ENCODE results near the gene GPR55. TPM values are rescaled to one million over a fixed set of nuclear protein-coding genes. Genes with fewer than 3 reads are reported as not detected.

GPR55 gene
- total and polyA plus RNA-seq, 11 donors = 0.03 to 0.36 (median 0.11) TPM; not detected in 6

DNA sequence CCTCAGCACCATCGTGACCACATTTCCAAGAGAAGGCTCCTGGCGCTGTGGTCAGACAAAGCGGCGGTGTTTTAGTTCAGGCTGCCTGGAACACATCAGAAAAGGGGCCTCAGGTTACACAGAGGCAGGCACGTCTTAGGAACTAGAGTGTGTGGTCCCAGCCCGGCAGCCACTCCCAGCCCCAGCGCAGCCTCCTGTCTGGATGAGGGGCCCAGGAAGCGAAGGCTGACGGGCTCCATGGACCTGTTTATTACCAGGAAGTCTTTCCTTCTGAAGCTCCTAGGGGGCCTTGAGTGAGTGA lies 10.0 kb upstream of the GPR55 start:
- Histone ChIP-seq H3K4me1 (peaks cover 0 to 17% (median 11%) of the 10 kb centered on the region in 12 donors), H3K27me3 (peaks cover 0 to 19% (median 0%) of the 10 kb centered on the region in 9 donors)
- intact Hi-C loops (cut with DNase I) = no loop called here

DNA sequence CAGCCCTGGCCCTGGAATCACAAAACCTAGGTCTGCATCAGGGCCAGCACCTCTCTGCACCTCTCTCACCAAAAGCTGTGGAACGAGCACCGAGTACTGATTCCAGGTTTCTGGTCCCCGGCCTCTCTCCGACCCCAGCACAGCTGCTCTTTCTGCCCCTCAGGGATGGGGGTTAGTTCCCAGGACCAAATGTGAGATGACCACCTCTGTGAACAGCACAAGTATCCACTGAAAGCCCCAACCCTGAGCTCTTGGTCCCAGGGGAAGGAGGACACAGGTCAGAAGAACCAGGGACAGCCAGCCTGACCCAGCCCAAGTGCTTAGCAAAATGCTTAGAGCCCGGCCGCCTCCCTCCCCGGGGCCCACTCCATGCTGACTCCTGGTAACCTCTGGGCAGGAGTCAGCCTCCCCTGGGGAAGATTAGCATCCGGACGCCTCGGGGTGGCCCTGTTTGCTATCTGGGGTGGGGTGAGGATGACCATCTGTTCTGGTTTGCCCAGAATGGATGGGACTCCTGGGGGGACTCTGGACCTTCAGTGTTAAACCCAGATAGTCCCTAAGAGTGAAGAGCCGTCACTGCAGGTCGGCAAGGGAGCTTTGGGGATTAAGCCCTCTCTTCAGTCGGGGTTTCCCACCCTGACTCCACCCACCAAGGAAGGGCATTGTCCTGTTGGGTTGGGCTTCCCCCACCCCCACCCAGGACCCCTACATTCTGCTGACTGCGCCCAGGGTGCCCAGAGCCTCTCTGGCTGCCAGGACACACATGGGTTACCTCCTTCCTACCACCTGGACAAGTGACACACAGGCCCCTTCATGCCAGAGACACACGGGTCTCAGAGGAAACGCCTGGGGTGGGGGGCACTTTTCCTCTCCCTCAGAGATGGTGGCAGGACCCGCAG lies 9.4 kb upstream of the GPR55 start:
- TF ChIP-seq, protein P1, sequence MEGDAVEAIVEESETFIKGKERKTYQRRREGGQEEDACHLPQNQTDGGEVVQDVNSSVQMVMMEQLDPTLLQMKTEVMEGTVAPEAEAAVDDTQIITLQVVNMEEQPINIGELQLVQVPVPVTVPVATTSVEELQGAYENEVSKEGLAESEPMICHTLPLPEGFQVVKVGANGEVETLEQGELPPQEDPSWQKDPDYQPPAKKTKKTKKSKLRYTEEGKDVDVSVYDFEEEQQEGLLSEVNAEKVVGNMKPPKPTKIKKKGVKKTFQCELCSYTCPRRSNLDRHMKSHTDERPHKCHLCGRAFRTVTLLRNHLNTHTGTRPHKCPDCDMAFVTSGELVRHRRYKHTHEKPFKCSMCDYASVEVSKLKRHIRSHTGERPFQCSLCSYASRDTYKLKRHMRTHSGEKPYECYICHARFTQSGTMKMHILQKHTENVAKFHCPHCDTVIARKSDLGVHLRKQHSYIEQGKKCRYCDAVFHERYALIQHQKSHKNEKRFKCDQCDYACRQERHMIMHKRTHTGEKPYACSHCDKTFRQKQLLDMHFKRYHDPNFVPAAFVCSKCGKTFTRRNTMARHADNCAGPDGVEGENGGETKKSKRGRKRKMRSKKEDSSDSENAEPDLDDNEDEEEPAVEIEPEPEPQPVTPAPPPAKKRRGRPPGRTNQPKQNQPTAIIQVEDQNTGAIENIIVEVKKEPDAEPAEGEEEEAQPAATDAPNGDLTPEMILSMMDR (IDR thresholded peaks at IDR 0.05) = no peak
- TF ChIP-seq POLR2A (IDR thresholded peaks at IDR 0.05) = no peak
- H3K4me1 ChIP-seq = peaks cover 0 to 17% (median 11%) of the 10 kb centered on the region in 12 donors
- ATAC-seq (no peak), DNase-seq (peak in 1 of 5 donors; percentile 17)
- no peaks in the 10 kb centered on the region for H3K36me3 ChIP-seq
- no peak overlapping the region for H3K4me3 ChIP-seq
- WGBS, 4 donors = 75 to 81% (median 78%) methylated on average over 16 to 17 of the region's 17 CpGs
- H3K27ac ChIP-seq = no peak overlapping the region
- peaks cover 0 to 14% (median 0%) of the 10 kb centered on the region in 9 donors for H3K27me3 ChIP-seq
- H3K9me3 ChIP-seq = peaks cover 0 to 16% (median 7%) of the 10 kb centered on the region in 12 donors
- intact Hi-C loops (cut with DNase I) = no loop called here

More for the DNA sequence above, 10.0 kb upstream of the GPR55 start:
- TF ChIP-seq POLR2A (IDR thresholded peaks at IDR 0.05) = no peak
- TF ChIP-seq, protein P1 (IDR thresholded peaks at IDR 0.05) = no peak
- no peak for ATAC-seq
- Histone ChIP-seq H3K27ac (no peak overlapping the region), H3K36me3 (no peaks in the 10 kb centered on the region), H3K4me3 (no peak overlapping the region), H3K9me3 (peaks cover 0 to 16% (median 7%) of the 10 kb centered on the region in 12 donors)
- DNase-seq = no peak
- 78 to 88% (median 82%) methylated on average over 4 to 9 of the region's 9 CpGs for WGBS, 4 donors

DNA sequence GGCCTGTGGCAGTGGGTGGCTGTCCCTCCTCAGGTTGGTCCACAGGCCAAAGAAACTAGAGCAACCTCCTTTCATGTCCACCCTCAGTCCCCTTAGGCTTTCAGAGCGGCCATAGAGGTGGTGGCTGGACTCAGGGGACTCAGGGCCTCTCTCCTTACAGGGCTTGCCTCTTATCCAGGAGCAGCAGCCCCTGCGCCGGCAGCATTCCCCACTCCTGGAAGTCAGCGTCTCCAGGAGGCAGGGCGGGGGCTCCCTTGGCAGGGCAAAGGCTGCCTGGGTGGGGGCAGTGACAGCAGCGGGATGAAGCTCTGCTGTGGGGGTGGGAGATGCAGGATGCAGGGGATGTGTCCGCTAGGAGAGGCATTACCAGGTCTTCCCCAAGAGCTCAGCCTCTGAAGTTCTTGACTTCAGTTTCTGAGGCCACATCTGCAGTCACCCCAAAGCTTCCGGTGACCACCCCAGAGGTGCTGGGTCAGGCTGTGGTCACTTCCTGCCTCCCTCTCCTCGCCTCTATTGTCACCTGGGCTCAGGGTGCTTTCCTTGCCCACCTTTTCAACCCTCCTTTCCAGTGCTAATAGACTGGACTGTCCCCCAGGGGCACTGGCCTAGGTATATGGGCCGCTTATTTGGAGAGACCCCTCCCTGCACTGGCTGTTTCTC lies 8.6 kb upstream of the GPR55 start:
- Histone ChIP-seq H3K4me1 (peaks cover 0 to 17% (median 11%) of the 10 kb centered on the region in 12 donors), H3K36me3 (no peaks in the 10 kb centered on the region), H3K27me3 (peaks cover 0 to 12% (median 0%) of the 10 kb centered on the region in 9 donors), H3K9me3 (peaks cover 0 to 16% (median 7%) of the 10 kb centered on the region in 12 donors), H3K27ac (peak overlapping the region in 5 of 12 donors; percentile 3 to 43 (median 34)), H3K4me3 (no peak overlapping the region)
- no peak for ATAC-seq
- TF ChIP-seq, protein P1 (IDR thresholded peaks at IDR 0.05) = no peak
- TF ChIP-seq POLR2A (IDR thresholded peaks at IDR 0.05) = no peak
- DNase-seq = peak in 2 of 5 donors; percentile 17 to 19
- intact Hi-C loops (cut with DNase I) = no loop called here
- 62 to 85% (median 73%) methylated on average over 4 to 10 of the region's 10 CpGs for WGBS, 4 donors
